GM21619 (cell line): ENCODE data around the gene EXOC4.
"Not testable (repeated sequence)": the region's sequence is repeated elsewhere in the genome, so short reads cannot be mapped to it uniquely, and the experiment has no call there.

Source experiments
- ATAC-seq: cut with Tn5 transposase; IDR thresholded peaks from one replicate; pipeline ENCODE4 v1.9.1; 2021; ENCODE audit not compliant: unreplicated experiment

Gene EXOC4

DNA sequence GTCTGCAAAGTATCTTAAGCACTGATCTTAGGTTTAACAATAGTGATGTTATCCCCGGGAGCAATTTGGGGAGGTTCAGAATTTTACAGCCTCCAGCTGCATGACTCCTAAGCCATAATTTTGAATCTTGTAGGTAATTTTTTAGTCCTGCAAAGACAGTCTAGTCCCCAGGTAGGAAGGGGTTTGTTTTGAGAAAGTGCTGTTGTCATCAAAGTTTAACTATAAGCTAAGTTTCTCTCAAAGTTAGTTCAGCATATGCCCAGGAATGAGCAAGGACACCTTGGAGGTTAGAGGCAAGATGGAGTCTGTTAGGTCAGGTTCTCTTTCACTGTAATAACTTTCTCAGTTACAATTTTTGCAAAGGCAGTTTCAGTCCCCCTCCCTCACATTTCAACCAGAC, 795.3 kb downstream of the EXOC4 start:
- ATAC-seq: no peak

DNA sequence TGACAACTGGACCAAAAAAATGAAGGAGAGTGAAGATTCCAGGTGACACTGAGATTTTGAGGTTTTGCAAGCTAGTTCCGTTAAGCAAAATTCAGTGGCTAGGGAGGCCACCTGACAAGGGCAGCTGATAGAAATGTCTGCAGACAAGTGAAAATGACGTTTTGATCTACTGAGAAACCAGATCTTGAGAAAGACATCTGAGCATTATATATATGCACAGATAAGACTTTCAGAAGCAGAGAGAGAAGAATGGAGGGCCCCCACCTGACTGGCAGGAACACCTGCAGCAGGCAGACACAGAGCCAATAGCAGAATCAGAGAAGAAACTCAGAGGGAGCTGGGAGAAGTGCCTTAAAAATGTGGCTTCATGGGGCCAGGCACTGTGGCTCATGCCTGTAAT, 798.1 kb downstream of the EXOC4 start:
- ATAC-seq: no peak

DNA sequence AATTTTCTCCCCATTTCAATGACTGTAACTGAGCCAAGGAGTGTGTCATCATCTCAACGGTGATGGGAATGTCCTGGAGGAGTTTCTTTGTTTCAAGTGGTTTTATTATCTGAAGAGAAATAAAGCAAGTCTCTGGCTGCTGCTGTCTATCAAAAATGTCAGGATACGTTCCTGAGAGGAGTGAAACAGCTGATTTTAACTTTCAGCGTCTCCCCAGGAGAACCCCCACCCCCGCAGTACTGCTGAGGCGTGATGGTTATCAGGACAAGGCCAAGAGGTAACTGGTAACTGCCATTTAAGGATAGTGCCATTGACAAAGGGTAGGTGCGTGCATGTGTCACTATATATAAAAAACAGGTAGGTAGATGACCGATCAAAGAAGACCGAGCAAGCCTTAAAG, 803.9 kb downstream of the EXOC4 start:
- no peak for ATAC-seq

DNA sequence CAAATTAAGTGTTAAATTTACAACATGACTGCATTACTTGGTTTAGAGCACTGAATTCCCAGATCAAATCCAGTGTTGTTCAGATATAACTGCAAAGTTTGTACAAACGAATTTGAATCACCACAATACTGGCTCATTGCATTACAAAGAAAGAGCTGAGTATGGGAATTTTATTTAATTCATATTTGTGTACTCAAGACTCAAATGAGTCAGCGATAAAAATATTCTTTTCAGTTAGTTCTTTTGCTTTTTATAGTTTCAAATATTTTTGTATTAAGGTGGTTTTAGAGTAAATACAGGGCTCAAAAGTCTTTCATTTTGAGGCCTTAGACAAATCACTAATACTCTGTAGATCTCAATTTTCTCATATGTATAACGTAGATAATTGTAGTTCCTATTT, 805.6 kb downstream of the EXOC4 start:
- ATAC-seq: no peak

DNA sequence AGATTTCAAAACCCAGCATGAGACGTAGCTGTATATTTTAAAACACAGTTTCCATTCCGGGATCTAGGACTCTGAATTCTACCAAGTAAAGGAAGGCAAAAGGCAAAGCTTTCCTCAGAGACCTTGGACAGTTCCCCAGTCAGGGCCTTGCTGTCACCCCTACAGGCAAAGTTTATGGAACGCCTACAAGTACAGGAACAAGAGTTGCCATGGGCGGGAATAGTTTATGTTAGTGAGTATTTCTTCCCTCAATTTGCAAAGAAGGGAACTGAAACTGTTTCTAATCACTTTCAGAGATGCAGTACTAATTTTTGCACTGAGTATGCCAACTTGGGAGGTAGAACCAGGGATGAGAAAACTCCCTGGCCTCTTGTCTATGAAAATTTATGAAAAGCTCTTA, 806.1 kb downstream of the EXOC4 start:
- ATAC-seq: no peak

DNA sequence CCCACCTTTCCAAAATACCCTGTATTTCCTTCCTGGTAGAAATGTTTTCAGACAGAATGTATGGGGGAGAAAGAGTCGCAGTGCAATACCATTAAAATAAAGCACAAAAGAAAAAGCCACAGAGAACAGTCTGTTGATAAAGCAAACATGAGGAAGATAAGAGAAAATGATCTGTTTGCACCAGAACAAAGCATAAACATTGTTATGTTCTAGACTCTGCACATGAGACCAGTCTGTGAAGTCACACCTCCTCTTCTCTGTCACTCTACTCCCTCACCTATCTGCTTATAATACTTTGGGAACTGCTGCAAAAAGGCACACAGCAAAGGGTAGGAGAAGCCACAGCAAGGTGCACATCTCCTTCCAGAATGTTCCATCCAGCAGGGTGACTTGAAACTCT, 807.0 kb downstream of the EXOC4 start:
- ATAC-seq: no peak

DNA sequence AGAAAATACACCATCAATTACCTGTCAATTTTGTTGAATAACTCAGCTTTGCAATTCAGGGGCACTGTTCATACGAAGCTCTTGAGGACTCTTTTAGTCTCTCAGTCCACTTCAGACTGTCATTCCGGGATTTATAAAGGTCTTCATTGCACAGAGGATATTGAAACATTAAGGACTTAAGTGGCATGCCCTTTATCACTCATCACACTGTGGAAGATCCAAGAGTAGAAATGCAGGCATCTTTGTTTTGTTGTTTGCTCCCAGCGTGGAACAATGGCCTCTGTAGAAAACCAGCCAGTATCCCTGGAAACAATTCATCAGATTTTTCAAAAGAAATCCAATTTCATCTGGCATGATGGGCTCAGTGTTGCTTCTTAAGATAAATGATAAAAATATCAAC, 808.0 kb downstream of the EXOC4 start:
- ATAC-seq: no peak

DNA sequence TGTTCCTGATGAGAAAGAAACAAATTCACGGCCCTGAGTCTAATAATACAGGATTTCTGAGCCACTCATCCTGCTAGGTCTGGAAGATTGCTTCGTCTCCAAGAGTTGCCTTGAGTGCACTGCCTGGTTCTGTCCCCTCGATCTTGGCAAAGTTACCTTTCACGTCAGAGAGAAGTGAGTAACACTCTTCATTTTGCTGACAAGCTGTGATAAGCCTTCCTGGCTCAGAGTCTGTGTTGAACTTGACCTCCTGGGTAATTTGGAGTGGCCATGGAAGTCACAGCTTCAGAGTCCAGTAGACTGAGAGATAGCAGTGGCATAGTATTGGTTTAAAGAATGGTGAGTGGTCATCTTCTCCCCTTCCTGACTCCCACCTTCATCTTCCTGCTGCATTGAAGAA, 809.6 kb downstream of the EXOC4 start:
- ATAC-seq: no peak

DNA sequence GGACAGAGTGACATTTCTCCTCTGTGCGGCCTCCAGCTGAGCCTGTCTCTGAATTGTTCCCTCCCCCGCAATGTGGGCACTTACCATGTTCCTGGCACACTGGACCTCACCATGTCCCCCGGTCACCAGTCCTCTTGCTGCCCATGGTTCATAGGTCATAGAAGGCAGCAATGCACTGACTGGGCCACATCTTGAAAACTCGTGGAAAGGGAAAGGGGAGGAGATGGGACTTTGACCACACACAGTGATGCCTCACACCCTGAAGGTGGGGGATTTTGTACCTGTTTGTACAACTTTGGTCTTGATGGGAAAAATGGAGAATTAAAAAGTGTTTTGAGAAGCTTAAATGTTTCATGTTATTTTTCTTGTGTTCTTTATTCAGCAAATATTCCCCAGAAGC, 812.5 kb downstream of the EXOC4 start:
- ATAC-seq: no peak

DNA sequence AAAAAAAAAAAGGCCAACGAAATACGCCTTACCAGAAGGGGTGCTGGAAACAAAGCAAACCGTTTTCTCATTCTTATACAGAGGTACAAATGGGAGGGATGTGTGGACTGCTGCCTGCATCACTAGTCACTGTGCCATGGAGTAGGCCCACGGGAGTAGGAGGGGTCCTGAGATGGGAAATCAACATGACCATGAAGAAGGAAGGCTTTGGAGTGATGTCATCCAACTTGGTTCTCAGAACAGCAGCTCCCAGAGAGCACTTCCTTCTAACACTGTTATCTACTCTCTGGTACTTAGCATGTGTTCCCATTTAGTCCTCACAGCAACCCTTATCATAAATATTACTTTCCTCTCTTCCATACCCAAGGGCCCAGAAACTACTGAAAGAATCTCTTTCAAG, 814.3 kb downstream of the EXOC4 start:
- no peak for ATAC-seq

DNA sequence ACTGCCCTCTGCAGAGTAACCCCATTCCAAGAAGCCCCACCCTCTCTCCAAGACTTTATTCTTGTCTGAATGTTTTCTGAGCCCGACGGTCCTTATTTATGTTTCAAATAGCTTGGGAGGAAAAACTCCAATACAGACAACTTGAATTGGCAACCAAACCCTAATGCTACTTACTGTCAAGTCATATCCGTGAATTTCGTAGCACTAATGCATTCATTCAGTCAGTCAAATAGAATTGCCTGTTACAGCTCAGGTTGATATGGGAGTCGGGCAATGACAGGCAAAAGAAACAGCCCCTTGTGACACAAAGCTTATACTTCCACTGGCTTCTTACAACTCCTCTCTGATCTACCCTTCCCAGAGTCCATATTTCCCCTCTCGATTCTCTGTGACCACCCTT, 815.8 kb downstream of the EXOC4 start:
- no peak for ATAC-seq

DNA sequence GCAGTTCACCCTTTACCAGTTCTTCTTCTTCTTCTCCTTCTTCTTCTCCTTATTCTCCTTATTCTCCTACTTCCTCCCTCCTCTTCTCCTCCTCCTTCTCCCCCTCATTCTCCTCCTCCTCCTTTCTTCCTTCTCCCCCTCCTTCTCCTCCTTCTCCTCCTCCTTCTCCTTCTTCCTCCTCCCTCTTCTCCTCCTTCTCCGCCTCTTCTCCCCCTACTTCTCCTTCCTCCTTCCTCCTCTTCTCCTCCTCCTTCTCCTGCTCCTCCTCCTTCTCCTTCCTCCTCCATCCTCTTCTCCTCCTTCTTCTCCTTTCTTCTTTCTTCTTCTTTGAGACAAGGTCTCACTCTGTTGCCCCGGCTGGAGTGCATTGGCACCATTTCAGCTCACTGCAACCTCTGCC, 816.3 kb downstream of the EXOC4 start:
- ATAC-seq: no peak

DNA sequence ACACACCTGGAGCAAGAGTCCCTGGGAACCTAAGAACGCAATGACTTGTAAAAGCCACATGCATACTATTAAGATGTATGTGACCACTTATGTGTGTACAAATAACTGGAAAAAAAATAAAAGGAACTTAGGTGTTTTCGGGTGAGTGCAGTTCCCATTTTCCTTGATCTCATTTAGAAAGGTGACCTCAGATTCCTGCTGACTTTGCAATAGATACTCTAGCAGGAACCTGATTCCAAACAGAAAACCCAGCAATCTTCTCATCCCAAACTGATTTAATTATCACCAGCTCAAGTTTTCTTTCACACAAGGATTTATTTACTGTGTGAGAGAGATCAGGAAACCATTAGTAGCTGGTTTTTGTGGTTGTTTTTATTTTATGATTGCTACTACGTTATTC, 817.8 kb downstream of the EXOC4 start:
- ATAC-seq: no peak

DNA sequence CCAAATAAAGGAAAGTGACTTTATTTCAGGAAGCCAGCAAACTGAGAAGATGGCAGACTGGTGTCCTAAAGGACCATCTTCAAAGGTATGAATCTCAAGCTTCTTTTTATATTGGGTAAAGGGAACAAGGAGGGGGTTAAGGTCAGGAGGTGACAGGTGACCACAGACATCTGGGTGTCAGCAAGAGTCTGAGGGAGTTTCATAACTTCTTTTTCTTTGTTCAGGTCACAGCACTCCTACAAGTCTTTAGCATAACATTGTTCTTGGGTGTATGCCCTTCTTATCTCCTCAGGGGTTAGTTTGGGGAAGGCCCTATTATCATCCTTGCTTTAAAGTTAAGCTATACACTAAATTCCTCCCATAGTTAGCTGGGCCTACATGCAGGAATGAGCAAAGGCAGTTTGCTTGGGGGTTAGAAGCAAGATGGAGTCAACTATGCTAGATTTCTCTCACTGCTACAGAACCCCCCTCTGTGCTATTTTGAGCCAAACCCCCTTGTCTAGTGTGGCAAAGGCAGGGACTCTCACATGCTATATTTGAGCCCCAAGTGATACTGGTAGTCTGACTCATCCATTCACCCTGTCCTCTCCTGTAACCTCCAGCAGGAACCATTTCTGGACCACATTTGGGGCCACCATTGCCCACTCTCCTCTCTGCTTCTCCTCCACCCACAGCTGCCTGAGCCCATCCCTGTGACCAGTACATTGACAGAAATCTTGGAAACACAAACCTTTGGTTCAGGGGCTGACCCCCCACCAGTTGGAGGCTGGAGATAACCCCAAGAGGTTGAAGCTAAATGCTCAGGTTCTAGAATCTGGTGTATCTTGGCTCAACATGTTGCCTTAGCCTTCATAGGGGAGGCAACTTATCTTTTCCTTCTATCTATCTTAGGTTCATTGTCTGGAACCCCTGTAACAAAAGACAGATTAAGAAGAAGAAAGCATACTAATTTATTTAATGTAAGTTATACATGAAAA, 818.8 kb downstream of the EXOC4 start:
- ATAC-seq: peak; percentile 82

DNA sequence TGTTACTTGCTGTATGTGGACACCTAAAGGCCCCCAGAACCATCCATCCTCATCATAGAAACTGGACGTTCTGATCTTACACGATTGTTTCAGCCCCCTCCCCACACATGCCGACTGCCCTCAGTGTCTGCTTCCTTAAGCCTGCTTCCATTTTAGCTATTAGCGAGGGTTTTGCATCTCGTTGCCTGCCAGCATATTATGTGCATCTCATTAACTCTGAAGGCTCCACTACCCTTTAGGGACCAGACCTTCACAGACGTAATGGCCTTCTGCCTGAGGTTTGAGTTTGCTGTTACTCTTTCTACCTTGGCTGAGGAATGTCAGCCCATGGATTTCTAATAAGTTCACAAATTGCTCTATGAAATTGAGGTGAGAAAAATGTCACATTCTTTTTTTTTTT, 820.4 kb downstream of the EXOC4 start:
- no peak for ATAC-seq

DNA sequence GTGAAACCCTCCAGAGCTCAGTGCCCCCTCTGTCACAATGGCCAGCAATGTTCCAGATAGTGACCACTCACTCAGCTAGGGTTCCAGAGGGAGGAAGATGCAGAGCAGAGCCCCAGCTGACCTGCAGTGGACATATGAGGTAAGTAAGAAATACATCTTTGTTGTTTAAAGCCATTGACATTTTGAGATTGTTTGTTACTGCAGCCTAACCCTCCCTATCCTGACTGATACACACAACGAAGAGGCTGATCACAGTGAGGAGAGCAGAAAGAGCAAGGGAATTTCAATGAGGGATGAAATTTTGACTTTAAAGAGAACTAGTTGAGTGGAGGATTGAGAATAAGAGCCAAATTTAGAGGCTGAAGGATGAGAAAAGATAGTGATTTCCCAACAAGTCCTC, 822.9 kb downstream of the EXOC4 start:
- no peak for ATAC-seq

DNA sequence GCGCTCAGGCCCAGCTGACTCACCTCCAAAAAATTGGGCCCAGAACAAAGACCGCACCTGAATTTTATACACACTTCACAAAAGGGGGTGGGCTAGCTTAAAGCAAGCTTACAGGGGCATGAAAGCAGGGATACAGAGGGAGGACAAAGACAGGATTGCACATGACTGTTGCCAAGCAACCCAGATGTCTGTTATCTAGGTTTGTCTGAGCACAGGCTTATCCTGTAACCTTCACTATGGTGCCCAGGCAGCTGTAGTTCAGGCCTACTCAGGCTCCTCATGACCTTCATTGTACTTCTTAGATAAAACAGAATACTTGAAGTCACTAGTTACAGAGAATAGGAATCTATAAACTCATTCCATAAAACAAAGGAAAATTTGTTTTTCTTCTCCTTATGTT, 824.7 kb downstream of the EXOC4 start:
- not testable (repeated sequence) for ATAC-seq

DNA sequence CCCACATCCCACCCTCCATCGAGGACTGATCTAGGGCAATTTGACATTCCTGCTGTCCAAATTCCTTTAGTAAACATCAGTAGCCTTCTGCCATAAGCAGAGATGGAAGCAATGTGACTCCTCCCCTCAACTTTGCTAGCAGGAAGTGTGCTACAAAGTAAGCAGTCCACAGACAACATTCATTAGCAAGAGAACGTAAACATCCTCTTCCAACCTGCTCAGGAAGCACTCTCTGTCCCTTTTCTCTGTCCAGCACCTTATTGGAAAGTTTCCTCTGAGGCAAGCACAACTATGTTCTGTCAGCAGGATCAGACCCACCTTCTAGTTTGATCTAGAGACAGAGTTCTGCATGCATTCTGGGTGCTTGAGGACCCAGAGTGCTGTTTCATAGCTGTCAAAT, 826.1 kb downstream of the EXOC4 start:
- no peak for ATAC-seq

DNA sequence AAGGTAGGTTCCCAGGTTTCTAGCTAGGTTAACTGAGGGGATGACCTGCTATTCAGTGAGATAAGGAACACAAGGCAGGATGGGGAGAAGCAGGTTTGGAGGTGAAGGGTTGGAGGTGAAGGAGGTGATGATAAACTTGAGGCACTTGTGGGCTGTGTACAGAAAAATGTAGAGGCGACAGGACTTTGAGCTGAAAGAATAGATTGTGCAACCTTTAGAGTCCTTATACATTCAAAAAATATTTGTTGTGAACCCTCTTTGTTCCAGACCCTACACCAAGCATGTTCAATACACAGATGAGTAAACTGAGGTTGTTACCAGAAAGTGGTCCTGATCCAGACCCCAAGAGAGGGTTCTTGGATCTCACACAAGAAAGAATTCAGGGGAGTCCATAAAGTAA, 828.8 kb downstream of the EXOC4 start:
- no peak for ATAC-seq

DNA sequence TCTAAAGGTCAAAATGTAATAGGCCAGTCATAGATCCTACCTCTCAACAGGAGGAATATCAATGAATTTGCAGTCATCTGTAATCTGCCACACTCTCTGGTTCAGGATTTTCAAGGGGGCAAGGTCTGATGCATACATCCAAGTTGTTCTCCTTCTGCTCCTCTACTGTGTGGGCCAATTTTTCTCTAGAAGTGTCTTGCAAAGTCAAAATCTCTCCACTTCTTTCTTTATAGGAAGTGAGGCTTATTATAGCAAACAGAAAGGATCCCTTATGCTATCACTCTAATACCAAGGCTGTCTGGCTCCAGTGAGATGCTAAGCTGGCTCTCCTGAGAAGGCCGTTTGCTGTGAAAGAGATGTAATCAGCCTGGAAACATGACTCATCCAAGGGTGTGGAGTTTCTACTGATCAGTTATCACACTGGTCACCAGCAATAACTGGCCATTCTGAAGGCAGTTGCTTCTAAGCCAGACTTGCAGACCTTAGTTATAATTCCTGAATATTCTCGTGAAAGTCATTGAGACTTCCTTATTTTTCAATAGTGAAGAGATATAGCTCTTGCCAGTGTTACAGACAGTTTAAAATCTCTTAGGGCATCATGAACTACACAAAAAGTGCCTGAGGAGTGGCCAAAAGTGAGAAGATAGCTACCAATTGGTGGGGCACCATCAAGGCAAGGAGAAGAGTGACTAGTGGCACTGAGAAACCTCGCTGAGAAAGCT, 831.0 kb downstream of the EXOC4 start:
- no peak for ATAC-seq

DNA sequence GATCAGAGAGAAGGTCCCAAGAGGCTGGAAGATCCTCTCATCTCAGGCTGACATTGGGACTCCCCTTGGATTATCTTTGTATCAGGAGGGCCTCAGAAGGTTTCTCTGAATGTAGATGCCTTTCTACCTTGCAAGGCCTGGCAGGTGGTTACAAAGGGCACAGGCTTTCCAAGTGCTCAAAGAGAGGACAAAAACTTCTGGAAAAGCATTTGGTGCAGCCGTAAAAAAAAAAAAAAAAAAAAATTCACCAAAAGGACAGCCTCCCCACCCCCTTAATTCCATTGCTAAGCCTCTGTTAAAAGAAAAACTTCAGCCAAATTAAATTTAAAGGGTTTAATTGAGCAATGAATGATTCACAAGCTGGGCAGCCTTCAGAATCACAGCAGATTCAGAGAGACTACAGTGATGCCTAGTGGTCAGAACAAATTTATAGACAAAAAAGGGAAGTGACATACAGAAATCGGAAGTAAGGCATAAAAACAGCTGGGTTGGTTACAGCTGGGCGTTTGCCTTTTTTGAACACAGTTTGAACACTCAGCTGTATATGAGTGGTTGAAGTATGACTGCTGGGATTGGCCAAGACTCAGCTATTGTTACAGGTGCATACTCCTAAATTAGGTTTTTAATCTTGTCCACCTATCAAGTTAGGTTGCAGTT, 831.7 kb downstream of the EXOC4 start:
- no peak for ATAC-seq

DNA sequence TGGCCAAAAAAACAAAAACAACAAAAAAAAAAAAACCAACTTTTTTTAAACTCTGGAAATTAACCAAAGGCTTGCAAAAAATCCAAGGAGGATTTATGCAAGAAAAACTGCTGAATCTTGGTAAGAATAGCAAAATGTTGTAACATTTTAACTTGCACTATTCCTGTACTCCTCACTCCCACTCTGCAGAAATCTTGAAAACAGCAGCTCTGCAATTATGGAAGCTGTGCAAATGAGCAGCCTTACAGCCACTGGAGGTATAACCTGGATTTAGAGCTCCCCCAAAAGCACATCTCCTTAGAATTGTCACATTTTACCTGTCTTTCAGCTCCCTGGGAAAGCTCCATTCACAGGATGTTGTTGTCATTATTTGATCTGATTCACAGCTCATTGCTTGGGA, 832.4 kb downstream of the EXOC4 start:
- ATAC-seq: no peak
